Endothelial cell of umbilical vein (primary cell): ENCODE results near the gene CHCHD10.

ENCODE experiments used
- CTCF ChIP-seq, 2 donors: IDR thresholded peaks; 1 replicate in 1 of 2; 2 replicates in 1 of 2; pipeline ENCODE4 v1.5.1; 2011; ENCODE audit warnings: low read length in 2 of 2, mild to moderate bottlenecking in 2 of 2, moderate library complexity in 2 of 2, control low read depth in 1 of 2, inconsistent platforms in 1 of 2, low read depth in 1 of 2; ENCODE audit not compliant: insufficient read depth in 1 of 2; ENCODE audit errors: extremely low read depth in 1 of 2
- EZH2 ChIP-seq: IDR thresholded peaks from 2 replicates; pipeline ENCODE4 v1.6.1; 2012; ENCODE audit warnings: borderline replicate concordance, low read depth, mild to moderate bottlenecking, moderate library complexity, low read length, inconsistent platforms; ENCODE audit not compliant: severe bottlenecking
- JUN ChIP-seq: IDR thresholded peaks from 2 replicates; pipeline ENCODE4 v1.6.1; 2011; ENCODE audit warnings: borderline replicate concordance, low read depth; ENCODE audit not compliant: insufficient read length, insufficient read depth

- no peak for TF ChIP-seq CTCF (IDR thresholded peaks at IDR 0.05; ENCODE audit: extremely low read depth in 1 of 2, insufficient read depth in 1 of 2, low read depth in 1 of 2, low read length in 2 of 2)
- no peak for TF ChIP-seq EZH2
- no peak for TF ChIP-seq JUN
These were observed 14.9 kb upstream of the CHCHD10 start for GRCh38 chr22:23782703-23783102.
